GM19468 (cell line): ENCODE data around the gene PHF21B.
"Not testable (repeated sequence)": the region's sequence is repeated elsewhere in the genome, so short reads cannot be mapped to it uniquely, and the experiment has no call there.

Experiments used
- ATAC-seq: cut with Tn5 transposase; IDR thresholded peaks from one replicate; pipeline ENCODE4 v1.9.1; 2021; ENCODE audit warnings: mild to moderate bottlenecking, moderate library complexity, moderate number of reproducible peaks; ENCODE audit not compliant: unreplicated experiment; ENCODE audit errors: extremely low read depth

The PHF21B gene

DNA sequence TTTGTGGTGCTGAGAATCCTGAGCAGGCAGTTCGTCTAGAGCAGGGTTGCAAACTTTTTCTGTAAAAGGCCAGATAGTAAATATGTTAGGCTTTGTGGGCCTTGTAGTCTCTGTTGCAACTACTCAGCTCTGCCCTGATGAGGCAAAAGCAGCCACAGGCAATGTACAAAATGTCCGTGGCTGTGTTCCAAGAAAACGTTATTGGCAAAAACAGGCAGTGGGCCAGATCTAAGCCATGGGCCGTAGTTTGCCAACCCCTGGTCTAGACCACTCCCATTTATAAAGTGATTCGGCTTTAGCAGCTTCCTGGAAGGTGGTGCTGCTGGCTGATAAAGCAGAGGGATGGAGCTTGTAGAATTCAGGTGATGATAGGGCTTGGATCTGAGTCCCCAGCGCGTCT is 151.0 kb downstream of the PHF21B start:
- not testable (repeated sequence) for ATAC-seq

- no peak for ATAC-seq
Observed at GRCh38 chr22:44855855-44856254, 153.9 kb downstream of the PHF21B start.

- not testable (repeated sequence) for ATAC-seq
Observed at GRCh38 chr22:44854641-44855040, 155.2 kb downstream of the PHF21B start.

GRCh38 chr22:44850946-44851345 is 158.9 kb downstream of the PHF21B start:
- no peak for ATAC-seq

DNA sequence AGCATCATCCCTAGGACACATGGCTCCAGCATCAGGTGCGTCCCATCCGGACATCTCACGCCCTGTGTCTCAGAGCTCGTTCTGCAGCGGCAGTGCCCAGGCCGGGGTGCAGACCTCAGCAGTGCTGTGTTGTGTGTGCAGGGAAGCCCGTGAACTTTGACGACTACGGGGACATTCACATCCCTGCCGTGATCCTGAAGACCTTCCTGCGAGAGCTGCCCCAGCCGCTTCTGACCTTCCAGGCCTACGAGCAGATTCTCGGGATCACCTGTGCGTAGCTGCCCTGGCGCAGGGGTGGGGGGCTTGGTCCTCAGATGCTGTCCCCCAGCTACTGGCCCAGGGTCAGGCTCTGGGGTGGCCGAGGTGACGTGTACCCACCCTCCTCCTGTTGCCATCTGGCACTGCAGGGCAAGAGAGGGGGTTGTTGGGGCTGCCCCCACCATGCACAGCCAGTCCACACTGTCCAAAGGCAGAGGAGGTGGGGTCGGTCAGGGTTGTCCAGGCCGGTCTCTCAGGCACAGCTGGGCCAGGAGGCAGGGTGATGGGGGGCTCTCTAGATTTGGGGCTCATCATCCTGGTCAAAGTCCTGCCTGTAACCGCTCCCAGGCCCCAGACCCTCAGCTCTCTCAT is 160.9 kb downstream of the PHF21B start:
- ATAC-seq: no peak

DNA sequence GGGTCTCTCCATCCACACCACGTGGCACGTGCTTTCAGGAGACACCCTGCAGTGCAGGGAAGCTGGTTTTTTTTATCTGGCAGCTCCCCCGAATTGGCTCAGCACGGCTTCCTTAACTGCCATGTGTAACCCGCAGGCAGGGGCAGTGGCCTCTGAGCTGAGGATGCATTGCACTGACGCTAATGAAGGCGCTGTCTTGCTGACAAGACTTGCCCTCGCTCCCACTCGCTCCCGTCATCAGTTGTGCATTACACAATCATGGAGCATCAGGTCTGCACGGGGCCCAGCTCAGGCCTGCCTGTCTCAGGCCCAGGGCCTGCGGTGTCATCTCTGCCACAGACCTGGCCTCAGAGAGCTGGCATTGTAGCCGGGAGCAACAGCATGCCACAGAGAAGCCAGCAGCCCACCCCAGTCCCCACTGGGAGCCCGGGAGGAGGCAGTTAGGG is 161.5 kb downstream of the PHF21B start:
- ATAC-seq: no peak

DNA sequence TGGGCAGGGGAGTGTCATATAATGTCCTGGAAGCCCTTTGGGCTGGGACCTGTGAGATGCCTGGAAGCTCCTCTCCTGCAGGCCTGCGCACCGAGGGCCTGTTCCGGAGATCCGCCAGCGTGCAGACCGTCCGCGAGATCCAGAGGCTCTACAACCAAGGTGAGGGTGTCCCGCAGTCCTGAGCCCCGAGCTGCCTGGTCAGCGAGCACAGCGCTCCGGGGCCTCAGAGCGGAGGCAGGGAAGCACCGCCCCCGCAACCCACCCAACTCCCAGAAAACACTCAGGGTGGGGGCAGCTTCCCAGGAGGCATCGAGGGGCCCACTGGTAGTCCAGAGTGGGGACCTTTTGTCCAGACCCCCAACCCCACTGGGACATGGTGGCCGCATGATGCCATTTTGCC is 161.9 kb downstream of the PHF21B start:
- no peak for ATAC-seq

DNA sequence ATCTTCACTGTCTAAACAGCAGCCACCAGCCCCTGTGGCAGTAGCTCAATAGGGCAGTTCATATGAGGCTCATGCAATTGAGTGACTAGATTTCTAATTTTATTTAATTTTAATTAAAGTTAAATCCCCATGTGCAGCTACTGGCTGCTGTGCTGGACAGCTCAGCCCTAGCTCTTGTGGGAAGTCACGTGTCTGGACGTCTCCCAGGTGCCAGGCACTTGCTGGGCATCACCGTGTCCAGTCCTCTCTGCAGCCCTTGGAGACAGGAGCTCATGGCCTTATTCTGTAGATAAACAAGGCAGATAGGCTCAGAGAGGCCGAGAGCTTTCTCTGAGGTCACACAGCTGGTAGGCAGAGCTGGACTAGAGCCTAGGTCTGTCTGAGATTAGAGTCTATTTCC is 162.4 kb downstream of the PHF21B start:
- no peak for ATAC-seq

GRCh38 chr22:44846726-44847275 is 163.0 kb downstream of the PHF21B start:
- ATAC-seq: no peak

DNA sequence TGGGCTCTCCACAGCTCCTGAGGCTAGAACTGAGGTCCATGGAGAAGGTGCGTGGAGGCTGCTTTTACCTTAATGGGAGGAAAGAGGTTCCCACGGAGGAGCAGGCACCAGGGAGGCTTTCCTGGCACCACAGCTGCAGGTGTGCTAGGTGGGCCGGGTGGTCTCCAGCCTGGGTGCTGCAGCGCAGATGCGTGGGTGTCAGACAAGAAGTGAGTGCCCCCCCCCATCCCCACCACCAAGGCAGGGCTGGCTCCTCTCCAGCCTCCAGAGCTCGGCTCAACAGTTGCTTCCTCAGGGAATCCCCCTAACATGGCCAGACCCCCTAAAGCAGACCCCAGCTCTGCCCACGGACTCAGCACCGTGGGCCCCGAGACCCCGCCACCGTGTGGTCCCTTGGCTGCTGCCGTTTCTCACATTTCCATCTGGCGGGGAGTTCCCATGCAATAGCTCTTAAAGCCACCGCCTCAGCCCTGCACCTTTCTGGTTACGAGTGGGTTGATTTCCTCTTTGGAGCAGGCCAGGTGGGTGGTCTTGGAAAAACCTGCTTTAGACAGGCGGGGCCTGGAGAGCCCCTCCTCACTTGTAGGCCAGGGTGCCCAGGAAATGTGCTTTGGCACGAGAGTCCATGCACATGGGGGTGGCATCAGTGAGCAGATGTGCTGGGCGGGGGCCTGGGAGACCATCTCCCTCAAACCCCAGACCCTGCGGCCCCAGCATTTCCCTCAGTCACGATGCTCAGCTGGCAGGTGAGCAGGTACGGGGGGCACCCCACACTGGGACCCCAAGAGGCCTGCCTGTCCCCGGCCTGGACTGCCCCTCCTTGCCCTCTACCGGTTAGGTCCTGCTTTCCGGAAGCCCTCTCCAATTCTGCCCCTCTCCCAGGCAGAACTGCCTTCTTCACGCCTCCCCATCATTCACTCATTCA is 163.7 kb downstream of the PHF21B start:
- no peak for ATAC-seq

- no peak for ATAC-seq
Observed at GRCh38 chr22:44845191-44845590, 164.6 kb downstream of the PHF21B start.

- no peak for ATAC-seq
Observed at GRCh38 chr22:44842417-44842816, 167.4 kb downstream of the PHF21B start.

GRCh38 chr22:44840611-44841322 is 169.0 kb downstream of the PHF21B start:
- ATAC-seq: no peak

DNA sequence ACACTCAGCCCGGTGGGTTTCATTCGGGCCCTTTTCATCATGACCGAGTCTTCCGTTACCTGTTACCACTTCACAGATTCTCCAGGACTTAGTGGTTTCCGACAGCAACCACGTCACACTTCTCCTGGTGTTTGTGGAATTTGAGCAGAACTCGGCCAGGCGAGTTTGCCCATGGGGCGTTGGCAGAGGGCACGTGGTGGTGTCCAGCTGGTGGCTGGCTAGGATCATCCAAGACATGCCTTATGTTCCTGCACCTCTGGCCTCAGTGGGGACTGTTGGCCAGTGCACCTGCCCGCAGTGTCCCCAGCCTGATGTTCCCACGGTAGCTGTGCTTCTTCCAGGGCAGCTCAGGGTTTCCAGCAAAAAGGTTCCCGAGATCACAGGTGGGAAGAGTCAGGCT is 170.1 kb downstream of the PHF21B start:
- no peak for ATAC-seq

GRCh38 chr22:44839061-44839460 is 170.7 kb downstream of the PHF21B start:
- no peak for ATAC-seq

DNA sequence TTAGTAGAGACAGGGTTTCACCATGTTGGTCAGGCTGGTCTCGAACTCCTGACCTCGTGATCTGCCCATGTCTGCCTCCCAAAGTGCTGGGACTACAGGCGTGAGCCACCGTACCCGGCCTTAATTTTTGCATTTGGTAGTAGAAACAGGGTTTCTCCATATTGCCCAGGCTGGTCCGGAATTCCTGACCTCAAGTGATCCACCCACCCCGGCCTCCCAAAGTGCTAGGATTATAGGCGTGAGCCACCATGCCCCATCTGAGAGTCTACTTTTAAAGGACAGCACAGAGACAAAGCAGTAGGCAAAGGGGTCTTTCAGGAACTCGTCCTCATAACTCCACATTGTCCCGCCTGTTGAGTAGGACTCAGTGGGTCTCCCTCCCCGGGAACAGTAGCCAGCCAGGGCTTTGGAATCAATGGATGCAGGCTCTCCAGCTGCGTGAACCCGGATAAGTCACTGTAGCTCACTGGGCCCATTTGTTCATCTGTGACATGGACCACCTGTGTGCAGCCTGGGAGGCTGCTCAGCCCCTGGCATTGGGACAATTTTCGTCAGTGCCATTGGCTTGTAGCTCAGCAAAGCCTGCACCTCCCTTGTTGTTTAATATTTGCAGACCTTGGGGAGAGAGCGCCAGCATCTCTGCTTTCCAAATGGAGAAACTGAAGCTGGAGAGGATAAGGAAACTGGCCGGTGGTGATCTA is 171.3 kb downstream of the PHF21B start:
- ATAC-seq: no peak

DNA sequence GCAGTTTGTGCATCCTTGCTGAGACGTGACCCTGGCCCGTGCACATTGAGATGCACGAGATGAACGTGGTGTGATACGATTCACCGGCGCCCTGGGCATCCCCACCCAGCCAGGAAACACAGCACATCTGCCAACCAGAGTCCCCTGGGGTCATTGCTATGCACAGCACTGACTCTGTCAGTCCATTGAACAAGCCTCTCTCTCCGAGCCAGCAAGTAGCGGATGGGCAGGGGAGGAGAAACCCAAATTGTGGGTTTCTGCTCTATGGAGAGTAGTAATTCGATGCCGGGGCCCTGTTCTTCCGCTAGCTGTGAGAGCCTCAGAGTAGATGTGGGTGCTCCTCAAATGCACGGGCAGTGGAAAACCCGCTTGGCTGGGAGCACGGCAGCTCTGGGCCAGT is 172.3 kb downstream of the PHF21B start:
- no peak for ATAC-seq

- no peak for ATAC-seq
Observed at GRCh38 chr22:44834065-44834464, 175.7 kb downstream of the PHF21B start.

DNA sequence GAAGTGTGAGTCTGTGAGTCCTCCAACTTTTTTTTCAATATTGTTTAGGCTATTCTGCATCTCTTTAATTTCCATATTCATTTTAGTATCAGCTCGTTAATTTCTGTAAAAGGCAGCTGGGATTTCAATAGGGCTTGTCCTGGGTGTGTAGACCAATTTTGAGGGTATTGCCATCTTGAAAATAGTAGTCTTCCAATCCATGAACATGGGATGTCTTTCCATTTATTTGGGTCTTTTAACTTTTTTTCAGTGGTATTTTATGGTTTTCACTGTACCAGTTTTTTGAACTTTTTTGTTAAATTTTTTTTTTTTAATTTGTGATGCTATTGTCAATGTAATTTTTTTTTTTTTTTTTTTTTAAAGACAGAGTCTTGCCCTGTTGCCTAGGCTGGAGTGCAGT is 177.9 kb downstream of the PHF21B start:
- ATAC-seq: no peak
